ENCODE data around the gene HBQ1.
"Not testable (repeated sequence)": the region's sequence is repeated elsewhere in the genome, so short reads cannot be mapped to it uniquely, and the experiment has no call there.

Gene HBQ1

DNA sequence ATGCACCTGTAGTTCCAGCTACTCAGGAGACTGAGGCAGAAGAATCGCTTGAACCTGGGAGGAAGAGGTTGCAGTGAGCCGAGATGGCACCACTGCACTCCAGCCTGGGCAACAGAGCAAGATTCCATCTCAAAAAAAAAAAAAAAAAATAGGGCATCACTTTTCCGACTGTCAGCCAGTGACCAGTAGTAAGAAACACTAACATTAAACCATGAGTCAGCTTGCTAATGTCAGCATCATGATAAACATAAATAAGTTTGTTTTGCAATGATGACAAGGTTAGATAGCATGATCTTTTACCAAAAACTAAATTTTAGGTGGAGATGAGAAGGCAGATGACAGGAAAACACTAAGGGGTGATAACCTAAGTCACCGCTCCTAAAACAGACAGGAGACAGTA, 29.1 kb downstream of the HBQ1 start:
- DNase-seq (ENCODE audit: low read depth in 3 of 3), result not testable (repeated sequence)

DNA sequence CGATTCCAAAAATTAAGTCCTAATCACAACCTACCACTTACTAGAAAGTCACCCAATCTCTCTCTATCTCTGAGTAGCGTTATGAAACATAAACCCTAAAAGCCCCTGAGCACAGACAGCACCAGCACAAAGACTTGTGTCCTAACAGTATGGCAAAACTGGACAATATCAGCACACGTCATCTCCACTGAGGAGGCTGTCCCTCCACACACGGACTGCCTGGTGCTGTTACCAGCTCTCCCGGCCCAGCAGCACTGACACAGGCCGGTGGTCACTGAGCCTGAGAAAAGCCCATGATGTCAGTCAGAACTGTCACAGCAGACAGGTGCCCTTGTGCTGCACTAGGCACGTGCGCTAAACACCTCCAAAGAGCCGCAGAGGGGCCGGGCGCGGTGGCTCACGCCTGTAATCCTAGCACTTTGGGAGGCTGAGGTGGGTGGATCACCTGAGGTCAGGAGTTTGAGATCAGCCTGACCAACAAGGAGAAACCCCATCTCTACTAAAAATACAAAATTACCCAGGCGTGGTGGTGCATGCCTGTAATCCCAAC, 31.4 kb downstream of the HBQ1 start:
- not testable (repeated sequence) for DNase-seq (ENCODE audit: low read depth in 3 of 3)

- no peak for DNase-seq (ENCODE audit: low read depth in 3 of 3)
Measured at GRCh38 chr16:212999-213398, 32.7 kb downstream of the HBQ1 start.

DNA sequence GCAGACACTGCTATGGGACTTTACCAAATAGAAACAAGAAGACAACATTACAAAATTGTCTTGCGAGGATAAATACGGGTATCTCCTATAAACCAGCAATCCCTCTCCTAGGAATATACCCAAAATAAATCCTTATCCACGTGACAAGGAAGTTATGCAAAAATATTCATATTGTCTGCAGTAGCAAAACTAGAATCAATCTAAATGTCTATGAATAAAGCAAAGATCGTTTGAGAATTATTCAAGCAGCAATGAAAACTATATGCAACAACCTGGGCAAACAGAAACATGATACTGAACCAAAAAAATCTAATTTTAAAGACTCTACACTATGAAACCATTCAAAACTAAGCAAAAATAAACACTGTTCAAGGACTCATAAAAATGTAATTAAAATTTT, 39.8 kb downstream of the HBQ1 start:
- no peak for DNase-seq (ENCODE audit: low read depth in 3 of 3)

DNA sequence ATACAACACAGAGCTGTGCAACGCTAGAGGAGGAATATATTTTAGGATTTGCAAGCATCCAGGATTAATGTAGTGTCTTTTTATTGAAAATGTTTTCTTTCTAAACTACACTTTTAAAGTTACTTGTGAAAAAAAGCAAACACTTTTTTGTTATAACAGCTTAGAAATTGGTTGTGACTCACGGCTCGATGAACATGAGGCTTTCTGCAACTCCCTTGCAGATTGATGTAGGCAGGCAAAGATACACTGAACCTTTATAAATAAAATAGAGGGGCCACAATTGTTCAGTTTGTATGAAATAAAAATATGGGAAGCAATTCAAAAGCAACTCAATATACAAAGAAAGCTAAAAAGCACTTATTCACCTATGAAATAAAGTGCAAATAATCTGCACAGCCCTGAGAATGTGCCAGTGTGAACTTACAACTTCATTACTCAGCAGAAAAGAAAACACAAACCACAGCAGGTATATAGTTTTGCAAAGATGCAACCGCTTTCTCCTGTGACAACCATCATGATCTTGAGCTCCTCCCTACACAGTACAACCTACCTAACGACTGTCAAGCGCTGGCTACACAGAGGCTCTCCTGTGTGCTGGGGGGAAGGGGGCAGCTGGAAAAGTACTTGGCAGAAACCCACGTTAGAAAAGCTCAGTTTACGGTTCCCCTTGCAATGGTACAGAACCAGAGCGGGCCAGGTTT, 48.0 kb downstream of the HBQ1 start:
- no peak for DNase-seq (ENCODE audit: low read depth in 3 of 3)

- DNase-seq (ENCODE audit: low read depth in 3 of 3), result peak; percentile 73 to 86 (median 77)
Measured at GRCh38 chr16:228852-229730, 48.8 kb downstream of the HBQ1 start, which contains the start of gene LUC7L. LUC7L (minus strand) TSS chr16:229449; CDS start chr16:229339, 110 bp downstream.

DNA sequence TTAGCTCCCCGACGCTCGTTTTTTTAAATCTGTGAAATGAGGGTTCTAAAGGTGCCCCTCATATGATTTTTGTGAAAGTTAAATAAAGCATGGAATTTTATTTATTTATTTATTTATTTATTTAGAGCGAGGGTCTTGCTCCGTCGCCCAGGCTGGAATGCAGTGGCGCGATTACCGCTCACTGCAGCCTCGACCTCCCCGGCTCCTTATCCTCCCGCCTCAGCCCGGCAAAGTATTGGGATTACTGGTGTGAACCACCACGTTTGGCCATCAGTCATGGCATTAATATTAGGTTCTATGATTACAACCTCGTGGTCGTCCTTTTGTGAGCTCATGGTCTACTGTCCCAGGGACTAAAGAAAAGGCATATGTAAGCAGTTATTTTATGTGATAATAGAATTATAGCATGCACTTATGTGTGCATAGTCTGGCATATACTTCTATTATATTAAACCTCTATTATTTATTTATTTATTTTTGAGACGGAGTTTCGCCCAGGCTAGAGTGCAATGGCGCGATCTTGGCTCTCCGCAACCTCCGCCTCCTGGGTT, 49.5 kb downstream of the HBQ1 start:
- DNase-seq (ENCODE audit: low read depth in 3 of 3), result no peak

DNA sequence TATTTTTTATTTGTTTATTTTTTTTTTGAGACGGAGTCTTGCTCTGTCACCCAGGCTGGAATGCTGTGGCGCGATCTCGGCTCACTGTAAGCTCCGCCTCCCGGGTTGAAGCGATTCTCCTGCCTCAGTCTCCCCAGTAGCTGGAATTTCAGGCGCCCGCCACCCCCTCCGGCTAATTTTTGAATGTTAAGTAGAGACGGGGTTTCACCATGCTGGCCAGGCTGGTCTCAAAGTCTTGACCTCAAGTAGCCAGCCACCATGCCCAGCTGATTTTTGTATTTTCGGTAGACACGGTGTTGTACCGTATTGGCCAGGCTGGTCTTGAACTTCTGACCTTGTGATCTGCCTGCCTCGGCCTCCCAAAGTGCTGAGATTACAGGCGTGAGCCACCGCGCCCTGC, 50.1 kb downstream of the HBQ1 start:
- not testable (repeated sequence) for DNase-seq (ENCODE audit: low read depth in 3 of 3)
